AG09309 (cell line): ENCODE data around the gene LRRC26.

Experiments
- DNase-seq: peaks from one replicate; pipeline ENCODE4 v3.0.0-alpha.2; 2010; ENCODE audit warnings: low read depth
- H3K4me3 ChIP-seq: 2 replicates; pipeline ENCODE4 v1.5.1; 2011; ENCODE audit warnings: mild to moderate bottlenecking, low read depth, low read length, moderate library complexity; ENCODE audit not compliant: control insufficient read depth
- CTCF ChIP-seq: IDR thresholded peaks from 2 replicates; pipeline ENCODE4 v1.5.1; 2011; ENCODE audit warnings: mild to moderate bottlenecking, low read depth, low read length, inconsistent platforms; ENCODE audit not compliant: insufficient read depth, control insufficient read depth; ENCODE audit errors: missing control alignments

Gene LRRC26

GRCh38 chr9:137188490-137189296 lies 18.8 kb upstream of the LRRC26 start, which contains the start of the genes ANAPC2 and SSNA1:
TSS of gene ANAPC2 (minus strand) at chr9:137188560. CDS start at chr9:137188532, 28 bp downstream.
TSS of gene SSNA1 (plus strand) at chr9:137188676. CDS start at chr9:137188727, 51 bp downstream.
- peak within 1 kb of the TSS; percentile 98 for H3K4me3 ChIP-seq
- DNase-seq = peak; percentile 64
- TF ChIP-seq CTCF = peak; percentile 57

GRCh38 chr9:137188086-137188489 lies 18.2 kb upstream of the LRRC26 start:
- DNase-seq = no peak
- no peak for TF ChIP-seq CTCF
- H3K4me3 ChIP-seq = peak overlapping the region; percentile 98

- no peak for DNase-seq
- no peak for TF ChIP-seq CTCF
- H3K4me3 ChIP-seq = peak overlapping the region; percentile 98
Measured at GRCh38 chr9:137187386-137187785, 17.5 kb upstream of the LRRC26 start.

- DNase-seq = no peak
- TF ChIP-seq CTCF = no peak
- no peak overlapping the region for H3K4me3 ChIP-seq
Measured at GRCh38 chr9:137186385-137186784, 16.5 kb upstream of the LRRC26 start.

GRCh38 chr9:137185921-137186320 lies 16.1 kb upstream of the LRRC26 start:
- DNase-seq = no peak
- TF ChIP-seq CTCF = no peak
- no peak overlapping the region for H3K4me3 ChIP-seq

GRCh38 chr9:137184881-137185660 lies 15.2 kb upstream of the LRRC26 start:
- DNase-seq = no peak
- no peak for TF ChIP-seq CTCF
- H3K4me3 ChIP-seq = no peak overlapping the region
